HG02840 (cell line): Measurements from ENCODE around the gene SIAH2.
"Not testable (repeated sequence)": the region's sequence is repeated elsewhere in the genome, so short reads cannot be mapped to it uniquely, and the experiment has no call there.

Experiments used
- ATAC-seq: cut with Tn5 transposase; IDR thresholded peaks from one replicate; pipeline ENCODE4 v1.9.1; 2021; ENCODE audit warnings: mild to moderate bottlenecking, moderate library complexity, moderate number of reproducible peaks; ENCODE audit not compliant: unreplicated experiment, low FRiP score

Gene SIAH2

GRCh38 chr3:150763122-150763840 is at the start of gene SIAH2:
SIAH2 (minus strand) TSS chr3:150763169; CDS start chr3:150762849, 320 bp downstream.
- peak; percentile 52 for ATAC-seq

DNA sequence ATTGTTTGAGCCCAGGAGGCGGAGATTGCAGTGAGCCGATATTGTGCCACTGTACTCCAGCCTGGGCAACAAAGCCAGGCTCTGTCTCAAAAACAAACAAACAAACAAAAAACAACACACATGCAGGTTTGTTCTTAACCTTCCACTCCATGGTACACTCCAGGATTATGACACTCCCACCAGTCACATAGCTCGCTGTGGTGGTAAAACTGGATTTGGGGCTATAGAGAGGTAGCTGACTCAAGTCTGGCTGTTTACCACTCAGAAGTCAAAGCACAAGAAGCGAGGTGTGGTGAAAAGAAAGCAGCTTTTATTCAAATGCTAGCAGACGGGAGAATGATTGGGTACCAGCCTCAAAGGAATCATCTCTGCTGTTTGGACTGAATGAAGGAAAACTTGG is 49.0 kb upstream of the SIAH2 start:
- no peak for ATAC-seq

- no peak for ATAC-seq
These were observed 47.7 kb upstream of the SIAH2 start for GRCh38 chr3:150810641-150811040.

DNA sequence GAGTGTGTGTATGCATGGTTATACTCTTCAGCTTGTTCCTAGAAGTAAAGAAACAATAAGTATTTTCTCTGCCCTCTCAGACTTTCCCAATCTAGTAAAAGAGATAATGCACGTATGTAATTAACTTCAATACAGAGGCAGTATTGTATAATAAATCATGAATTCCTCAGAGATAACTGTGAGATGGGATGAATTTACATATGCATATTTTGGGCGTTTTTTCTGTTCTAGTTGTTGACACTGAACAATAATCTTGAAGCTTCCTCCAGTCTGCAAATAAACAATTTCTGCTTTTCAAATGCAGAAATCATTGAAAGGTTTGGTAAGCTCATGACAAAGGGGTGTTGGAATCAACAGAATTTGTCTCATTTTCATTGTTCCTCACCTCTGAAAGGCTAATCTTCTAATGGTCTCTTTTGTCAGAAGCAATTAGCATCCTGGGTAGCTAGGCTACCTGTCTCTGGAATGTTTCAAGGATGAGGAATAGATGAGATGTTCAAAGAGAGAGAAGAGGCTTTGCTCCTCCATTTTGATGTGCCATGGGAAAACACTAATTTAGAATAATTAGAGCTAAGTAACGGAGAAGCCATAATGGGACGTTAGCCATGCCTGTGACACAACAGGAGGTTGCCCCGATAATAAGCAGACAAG is 43.3 kb upstream of the SIAH2 start:
- ATAC-seq, result no peak

GRCh38 chr3:150805354-150805753 is 42.4 kb upstream of the SIAH2 start:
- no peak for ATAC-seq

DNA sequence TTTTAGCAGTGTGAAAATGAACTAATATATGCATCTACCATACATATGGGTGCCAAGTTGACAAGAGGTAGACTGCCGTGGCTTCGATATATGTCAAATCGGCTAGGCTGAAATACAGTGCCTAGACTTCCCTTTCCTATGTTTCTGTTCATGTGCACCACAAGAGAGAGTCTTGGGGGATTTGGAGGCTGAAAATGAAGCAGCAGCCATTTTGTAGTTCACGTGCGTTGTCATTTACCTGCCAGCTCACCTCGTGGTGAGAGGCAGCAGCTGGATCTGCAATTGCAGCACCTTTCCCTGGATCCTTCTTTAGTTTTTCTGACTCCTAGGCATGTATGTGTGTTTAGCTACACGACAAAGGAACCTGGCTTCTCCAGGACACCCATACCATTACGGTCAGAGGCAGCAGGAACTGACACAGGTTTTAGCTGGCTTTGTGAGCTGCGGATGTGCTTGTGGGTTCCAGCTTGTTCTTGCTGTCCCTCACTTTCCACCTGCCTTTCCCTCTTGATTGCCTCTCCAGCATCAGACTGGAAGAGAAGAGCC is 40.5 kb upstream of the SIAH2 start:
- no peak for ATAC-seq

GRCh38 chr3:150800722-150801121 is 37.8 kb upstream of the SIAH2 start:
- ATAC-seq, result no peak

DNA sequence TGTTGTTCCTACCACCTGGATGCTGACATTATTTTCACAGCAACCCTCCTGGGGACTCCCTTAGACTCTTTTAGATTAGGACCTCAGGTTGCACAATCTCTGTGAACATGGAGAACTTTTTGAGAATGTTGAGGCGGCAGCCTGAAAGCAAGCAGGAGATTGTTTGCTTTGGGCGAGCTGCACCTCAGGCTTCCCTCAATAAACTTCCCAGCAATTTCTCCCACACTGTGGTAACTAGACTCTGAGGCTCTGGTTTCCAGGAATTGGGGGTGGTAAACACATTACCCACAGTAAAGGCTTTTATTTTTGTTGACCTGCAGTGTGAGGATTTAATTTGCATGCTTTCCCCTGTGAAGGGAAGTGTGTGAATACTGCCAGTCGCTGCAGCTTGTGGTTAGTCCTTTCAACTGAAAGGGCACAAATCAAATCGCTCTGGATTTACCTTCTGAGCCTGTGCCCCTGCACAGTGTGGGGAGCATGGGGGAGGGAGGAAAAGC is 35.2 kb upstream of the SIAH2 start:
- no peak for ATAC-seq

DNA sequence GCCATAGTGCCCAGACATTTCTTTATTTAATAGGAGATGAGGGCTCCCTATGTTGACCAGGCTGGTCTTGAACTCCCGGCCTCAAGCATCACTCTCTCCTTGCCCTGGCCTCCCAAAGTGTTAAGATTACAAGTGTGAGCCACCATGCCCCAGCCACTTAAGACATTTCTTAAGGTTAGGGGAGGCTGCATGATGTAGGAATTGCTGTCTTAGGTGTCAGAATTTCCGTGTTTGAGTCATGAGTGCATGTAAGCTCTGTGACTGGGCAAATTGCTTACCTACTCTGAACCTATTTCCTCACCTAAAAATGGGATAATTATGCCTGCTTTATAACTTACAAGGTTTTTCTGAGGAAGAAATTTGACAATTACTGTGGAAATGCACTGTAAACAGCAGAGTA is 34.2 kb upstream of the SIAH2 start:
- ATAC-seq, result no peak

DNA sequence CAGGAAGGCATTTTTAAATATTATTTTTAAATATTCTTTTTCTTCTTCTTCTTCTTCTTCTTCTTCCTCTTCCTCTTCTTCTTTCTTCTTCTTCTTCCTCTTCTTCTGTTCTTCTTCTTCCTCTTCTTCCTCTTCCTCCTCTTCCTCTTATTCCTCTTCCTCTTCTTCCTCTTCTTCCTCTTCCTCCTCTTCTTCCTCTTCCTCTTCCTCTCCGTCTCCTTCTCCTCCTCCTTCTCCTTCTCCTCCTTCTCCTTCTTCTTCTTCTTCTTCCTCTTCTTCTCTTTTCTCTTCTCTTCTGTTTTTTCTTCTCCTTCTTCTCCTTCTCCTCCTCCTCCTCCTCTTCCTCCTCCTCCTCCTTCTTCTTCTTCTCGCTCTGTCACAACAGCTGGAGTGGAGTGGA is 33.6 kb upstream of the SIAH2 start:
- not testable (repeated sequence) for ATAC-seq

- ATAC-seq, result no peak
These were observed 30.7 kb upstream of the SIAH2 start for GRCh38 chr3:150793641-150794040.

DNA sequence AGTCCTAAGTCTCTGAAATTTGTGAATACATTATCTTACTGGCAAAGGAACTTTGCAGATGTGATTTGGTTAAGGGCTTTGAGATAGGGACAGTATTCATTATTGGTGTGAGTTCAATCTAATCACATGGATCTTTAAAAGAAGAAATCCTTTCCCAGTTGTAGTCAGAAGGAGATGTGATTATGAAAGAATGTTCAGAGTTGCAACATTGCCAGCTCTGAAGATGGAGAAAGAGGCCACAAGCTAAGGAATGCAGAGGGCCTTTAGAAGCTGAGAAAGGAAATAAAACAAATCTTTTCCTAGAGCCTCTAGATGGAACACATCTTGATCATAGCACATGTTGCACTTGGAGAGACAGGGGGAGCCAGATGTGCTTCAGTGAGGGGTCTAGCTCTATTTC is 27.7 kb upstream of the SIAH2 start:
- no peak for ATAC-seq

DNA sequence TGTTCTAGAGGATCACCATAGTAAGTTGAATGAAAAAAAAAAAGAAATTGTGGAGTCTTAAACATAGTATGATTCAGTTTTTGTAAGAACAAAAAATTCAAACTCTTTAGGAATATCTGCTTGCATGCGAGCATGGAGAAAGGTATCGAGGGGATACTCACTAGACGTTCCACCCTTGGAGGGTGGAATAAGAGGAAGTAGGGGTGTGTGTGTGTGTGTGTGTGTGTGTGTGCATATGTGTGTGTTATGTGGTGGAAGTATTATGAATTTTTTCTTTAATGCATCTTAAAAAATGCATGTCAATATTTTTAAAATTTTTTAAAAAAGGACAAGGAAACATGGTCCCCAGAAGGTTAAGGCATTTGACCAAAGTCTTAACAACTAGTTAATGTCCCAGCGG is 26.5 kb upstream of the SIAH2 start:
- ATAC-seq, result no peak

DNA sequence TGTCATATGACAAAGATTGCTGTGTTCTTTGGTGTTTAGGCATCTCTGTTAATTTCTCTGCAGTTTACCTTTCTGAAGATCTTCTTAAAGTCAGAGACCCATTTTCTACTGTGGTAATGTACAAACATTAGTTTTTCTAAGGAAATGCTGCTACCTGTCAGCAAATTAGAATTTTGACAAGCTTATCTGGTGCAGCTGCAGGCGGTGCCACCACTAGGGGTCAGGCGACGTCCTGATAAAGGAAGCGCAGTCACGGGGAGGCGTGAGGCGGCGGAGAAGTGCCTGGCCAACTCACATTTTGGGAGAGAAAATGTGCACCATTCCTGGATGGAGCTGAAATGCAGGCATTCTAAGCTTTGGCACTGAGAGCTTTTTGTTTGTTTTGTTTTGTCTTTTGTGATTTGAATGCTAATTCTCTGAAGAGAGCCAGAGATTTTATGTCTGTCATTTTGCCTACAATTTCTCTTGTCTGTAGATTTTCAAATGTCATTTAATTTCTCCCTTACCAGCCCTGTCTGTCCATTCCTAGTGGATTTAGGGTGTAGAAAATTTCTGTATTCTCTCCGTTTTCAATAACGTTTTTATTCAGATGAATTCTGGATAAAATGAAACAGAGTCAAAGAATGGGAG is 24.9 kb upstream of the SIAH2 start:
- ATAC-seq, result peak; percentile 49

- no peak for ATAC-seq
These were observed 23.8 kb upstream of the SIAH2 start for GRCh38 chr3:150786791-150787190.

GRCh38 chr3:150784747-150785125 is 21.8 kb upstream of the SIAH2 start:
- no peak for ATAC-seq

DNA sequence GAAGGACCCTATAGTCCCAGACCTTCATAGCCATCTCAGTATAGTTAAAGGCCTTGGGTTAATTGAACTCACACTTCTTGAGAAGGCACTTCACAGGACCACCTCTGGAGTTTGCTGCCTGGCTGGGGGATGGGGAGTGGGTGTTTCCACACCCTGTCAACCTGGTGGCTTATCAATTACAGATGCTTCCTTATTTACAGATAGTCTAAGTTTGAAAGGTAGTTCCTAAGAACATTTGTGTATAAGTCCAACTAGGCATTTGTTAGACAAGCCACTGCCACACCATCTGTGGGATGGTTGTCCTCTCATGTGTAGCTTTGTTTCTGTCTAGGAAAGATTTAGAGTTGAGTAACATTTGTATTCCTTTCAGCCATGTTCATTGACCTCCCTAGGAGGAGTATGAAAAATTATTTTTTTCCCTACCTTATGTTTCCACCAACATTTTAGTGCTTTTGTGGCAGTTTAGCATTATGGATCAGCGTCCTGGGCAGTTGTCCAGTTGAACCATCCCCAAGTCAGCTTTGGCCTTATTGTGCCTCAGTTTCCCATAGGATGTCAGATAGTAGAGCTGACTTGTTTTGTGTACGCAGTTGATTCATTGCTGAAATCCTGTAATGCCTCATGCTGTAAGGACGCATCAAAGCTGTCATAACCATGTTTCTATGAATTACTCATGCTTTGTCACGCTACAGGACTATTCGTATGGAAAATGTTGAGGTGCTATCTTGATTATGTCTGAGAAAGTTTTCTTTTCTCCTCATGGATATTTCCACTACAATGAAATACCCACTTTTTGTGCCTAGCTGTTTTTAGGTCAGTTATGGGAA is 21.2 kb upstream of the SIAH2 start:
- peak; percentile 69 for ATAC-seq

GRCh38 chr3:150783316-150783715 is 20.3 kb upstream of the SIAH2 start:
- ATAC-seq, result no peak

GRCh38 chr3:150779402-150779858 is 16.5 kb upstream of the SIAH2 start:
- ATAC-seq, result no peak

DNA sequence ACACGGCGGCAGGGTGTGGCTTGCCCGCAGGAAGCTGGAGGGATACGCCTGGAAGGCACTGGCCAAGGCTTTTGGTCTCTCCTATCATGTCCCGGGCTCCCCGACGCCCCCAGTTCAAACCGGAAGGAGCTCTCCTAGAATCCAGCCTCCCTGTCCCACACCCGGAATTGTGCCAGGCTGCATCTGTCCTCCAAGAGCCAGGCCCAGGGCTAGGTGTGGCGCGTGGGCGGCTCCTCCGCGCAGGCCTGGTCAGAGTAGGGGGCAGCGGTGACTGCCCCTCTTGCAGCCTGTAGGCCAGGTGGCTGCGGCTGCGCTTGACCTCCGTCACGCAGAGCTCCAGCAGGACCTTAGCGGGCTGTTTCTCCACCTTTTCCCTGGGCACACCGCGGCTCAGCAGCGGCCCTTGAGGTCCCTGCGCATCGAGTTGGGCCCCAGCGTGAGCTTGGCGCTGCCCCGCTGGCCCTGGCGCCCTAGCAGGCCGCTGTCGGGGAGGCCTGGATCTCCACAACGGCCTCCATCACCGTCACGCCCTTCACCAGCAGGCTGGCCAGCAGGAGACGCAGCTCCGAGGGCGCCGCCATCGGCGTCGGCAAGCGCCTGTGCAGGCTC is 15.9 kb upstream of the SIAH2 start:
- ATAC-seq, result no peak
